ENCODE data around the gene CCDC154.

Gene CCDC154

DNA sequence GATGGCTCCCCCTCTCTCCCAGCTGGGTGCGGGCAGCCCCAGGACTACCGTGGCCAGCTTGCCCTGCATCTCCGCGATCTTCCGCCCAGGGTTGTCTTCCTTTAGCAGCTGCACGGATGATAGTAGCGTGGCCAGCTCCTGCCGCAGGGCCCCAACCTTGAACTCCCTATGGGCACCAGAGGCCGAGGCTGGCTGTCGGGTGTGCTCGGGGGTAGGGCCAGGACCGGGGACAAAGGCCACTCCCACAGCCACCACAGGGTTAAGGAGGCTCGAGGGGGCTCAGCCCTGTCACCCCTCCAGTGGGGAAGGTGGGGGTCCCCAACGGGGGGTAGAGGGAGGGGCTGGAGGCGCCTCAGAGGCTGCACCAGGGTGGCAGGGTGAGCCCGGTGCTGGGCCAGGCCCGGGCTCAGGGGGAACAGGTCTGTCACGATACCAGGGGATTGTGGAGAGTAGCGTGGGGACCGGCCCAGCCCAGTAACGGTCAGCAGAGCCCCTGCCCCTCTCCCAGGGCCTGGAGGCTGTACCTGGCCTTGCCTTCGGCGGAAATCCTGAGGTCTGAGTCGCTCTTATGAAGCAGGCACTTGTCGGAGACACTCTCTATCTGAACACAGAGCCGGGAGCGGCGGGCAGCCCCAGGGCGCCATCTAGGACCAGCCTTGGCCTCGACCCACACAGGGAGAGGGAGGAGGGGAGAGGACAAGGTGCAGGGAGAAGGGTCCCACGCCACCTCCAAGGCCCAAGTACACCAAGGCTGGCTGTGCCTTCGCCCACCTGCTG is 8.2 kb downstream of the CCDC154 start:
- H3K36me3 ChIP-seq: no peaks in the 10 kb centered on the region
- H3K4me1 ChIP-seq: peaks cover 8% of the 10 kb centered on the region
- no peaks in the 10 kb centered on the region for H3K27me3 ChIP-seq
- peak; percentile 32 for DNase-seq
- no peak overlapping the region for H3K4me3 ChIP-seq (ENCODE audit: low read depth, low read length)
- no peaks in the 10 kb centered on the region for H3K9me3 ChIP-seq
- TF ChIP-seq CTCF (IDR thresholded peaks at IDR 0.05; ENCODE audit: low read depth, low read length): no peak

- TF ChIP-seq CTCF (IDR thresholded peaks at IDR 0.05; ENCODE audit: low read depth, low read length): no peak
- no peak overlapping the region for H3K4me3 ChIP-seq (ENCODE audit: low read depth, low read length)
- no peaks in the 10 kb centered on the region for H3K36me3 ChIP-seq
- peak; percentile 20 for DNase-seq
- H3K4me1 ChIP-seq: peaks cover 18% of the 10 kb centered on the region
- H3K9me3 ChIP-seq: no peaks in the 10 kb centered on the region
- H3K27me3 ChIP-seq: no peaks in the 10 kb centered on the region
These were observed 9.4 kb downstream of the CCDC154 start for GRCh38 chr16:1434644-1435592.

DNA sequence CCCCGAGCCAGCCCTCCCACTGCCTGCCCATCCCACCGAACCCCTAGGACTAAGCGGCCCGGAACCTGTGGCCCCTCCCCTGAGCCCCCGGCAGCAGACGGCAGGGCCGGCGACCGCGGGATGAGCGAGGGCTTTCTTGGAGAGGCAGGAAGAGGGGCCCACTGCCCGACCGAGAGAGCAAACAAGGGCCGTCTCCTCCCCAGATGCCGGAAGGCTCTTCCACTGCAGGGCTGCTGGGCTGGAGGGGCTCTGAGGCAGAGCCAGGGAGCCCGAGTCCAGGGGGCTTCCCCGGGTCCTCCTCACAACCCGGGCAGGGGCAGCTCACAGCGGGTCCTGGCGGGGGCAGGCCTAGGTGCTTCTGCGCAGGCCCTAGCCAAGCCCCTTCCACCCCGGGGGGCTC is 10.6 kb downstream of the CCDC154 start:
- H3K4me3 ChIP-seq (ENCODE audit: low read depth, low read length): no peak overlapping the region
- peak; percentile 9 for DNase-seq
- TF ChIP-seq CTCF (IDR thresholded peaks at IDR 0.05; ENCODE audit: low read depth, low read length): no peak
- peaks cover 21% of the 10 kb centered on the region for H3K4me1 ChIP-seq
- no peaks in the 10 kb centered on the region for H3K9me3 ChIP-seq
- no peaks in the 10 kb centered on the region for H3K36me3 ChIP-seq
- no peaks in the 10 kb centered on the region for H3K27me3 ChIP-seq

GRCh38 chr16:1433263-1433560 is 11.1 kb downstream of the CCDC154 start:
- Histone ChIP-seq H3K36me3 (no peaks in the 10 kb centered on the region), H3K4me1 (peaks cover 19% of the 10 kb centered on the region), H3K9me3 (no peaks in the 10 kb centered on the region), H3K27me3 (no peaks in the 10 kb centered on the region), H3K4me3 (ENCODE audit: low read depth, low read length) (no peak overlapping the region)
- TF ChIP-seq CTCF (IDR thresholded peaks at IDR 0.05; ENCODE audit: low read depth, low read length): no peak
- DNase-seq: no peak

- Histone ChIP-seq H3K36me3 (no peaks in the 10 kb centered on the region), H3K27me3 (no peaks in the 10 kb centered on the region), H3K4me1 (peaks cover 16% of the 10 kb centered on the region), H3K9me3 (no peaks in the 10 kb centered on the region), H3K4me3 (ENCODE audit: low read depth, low read length) (no peak overlapping the region)
- peak; percentile 13 for DNase-seq
- TF ChIP-seq CTCF (IDR thresholded peaks at IDR 0.05; ENCODE audit: low read depth, low read length): no peak
These were observed 11.7 kb downstream of the CCDC154 start for GRCh38 chr16:1432388-1433262.

All from BE2C (cell line).